Stomach (tissue), 9 donors: ENCODE results near the gene HOXD10. TPM values are rescaled to one million over a fixed set of nuclear protein-coding genes. Genes with fewer than 3 reads are reported as not detected.

ENCODE experiments used
- DNase-seq, 2 donors: peaks; one replicate each; pipeline versions ENCODE4 v3.0.0 to v3.0.0-alpha.2; 2013 to 2019
- H3K27ac ChIP-seq, 5 donors: fragments of 200-600 bp in 4 of 5; sonication (generic) in 4 of 5; one replicate each; pipeline ENCODE4 v1.5.1; 2013 to 2019; ENCODE audit warnings: mild to moderate bottlenecking in 1 of 5, moderate library complexity in 1 of 5
- H3K27me3 ChIP-seq, 3 donors: fragments of 200-600 bp; sonication (generic); one replicate each; pipeline ENCODE4 v1.5.1; 2017 to 2019; ENCODE audit warnings: mixed run types in 1 of 3
- H3K36me3 ChIP-seq, 4 donors: fragments of 200-600 bp; sonication (generic); 1 replicate in 3 of 4; 2 replicates in 1 of 4; pipeline ENCODE4 v1.5.1; 2016 to 2019
- H3K4me1 ChIP-seq, 4 donors: fragments of 200-600 bp; sonication (generic); one replicate each; pipeline ENCODE4 v1.5.1; 2016 to 2019
- H3K4me3 ChIP-seq, 4 donors: fragments of 200-600 bp; sonication (generic) in 3 of 4; one replicate each; pipeline ENCODE4 v1.5.1; 2016 to 2019; ENCODE audit warnings: mild to moderate bottlenecking in 1 of 4
- H3K9me3 ChIP-seq, 4 donors: fragments of 200-600 bp; sonication (generic); one replicate each; pipeline ENCODE4 v1.5.1; 2016 to 2019
- EP300 ChIP-seq: sonication (generic); formaldehyde crosslinking; IDR thresholded peaks from one replicate; pipeline ENCODE4 v1.6.1; 2017; ENCODE audit warnings: antibody characterized with exemption
- POLR2A ChIP-seq, 4 donors: fragments of 450-650 bp; IDR thresholded peaks; one replicate each; pipeline ENCODE4 v1.6.1; 2016; ENCODE audit warnings: antibody characterized with exemption in 4 of 4, control low read depth in 2 of 4, mild to moderate bottlenecking in 1 of 4, moderate library complexity in 1 of 4
- POLR2AphosphoS5 ChIP-seq, 3 donors: sonication (generic); formaldehyde crosslinking; IDR thresholded peaks; one replicate each; pipeline ENCODE4 v1.6.1; 2016; ENCODE audit warnings: antibody characterized with exemption in 3 of 3
- WGBS, 5 donors: extraction: QIAGEN DNeasy Blood & Tissue Kit in 3 of 5; methylation state at CpG; one replicate each; pipeline versions ENCODE4 v1.1.5 to v1.1.7; 2013 to 2018; 5-methylcytosine and 5-hydroxymethylcytosine counted together
- intact Hi-C: fragments of 100-400 bp; cut with DNase I; formaldehyde crosslinking; loops from one replicate; pipeline ENCODE4 v1.15.1; 2023; ENCODE audit warnings: low total_unique reads
- polyA plus RNA-seq, 3 donors: library from polyadenylated mRNA; stranded (reverse); fragments of 200-250 nt; gene quantifications; one replicate each; pipeline ENCODE4 v1.2.3, GENCODE V29; 2013
- total RNA-seq, 5 donors: library from RNA; depleted of rRNA; stranded (reverse); fragments of >200 nt; gene quantifications; one replicate each; pipeline versions ENCODE4 v1.1.0 to v1.2.3, GENCODE V29; 2014 to 2016
- TF ChIP-seq, protein P1 (sequence below), 7 experiments: fragments of 450-650 bp in 4 of 7; fragments of 200-600 bp in 3 of 7; sonication (generic) in 3 of 7; IDR thresholded peaks; one replicate each; pipeline ENCODE4 v1.5.1; 2016 to 2019; ENCODE audit warnings: antibody characterized with exemption in 7 of 7, control low read depth in 2 of 7, mild to moderate bottlenecking in 1 of 7
- donor health status: healthy with polysubstance abuse.
- donor health status: Bipolar disorder and iron deficiency.
- donor health status: healthy.

HOXD10 gene
- total and polyA plus RNA-seq, 8 donors = 2.6 TPM; not detected in 7

DNA sequence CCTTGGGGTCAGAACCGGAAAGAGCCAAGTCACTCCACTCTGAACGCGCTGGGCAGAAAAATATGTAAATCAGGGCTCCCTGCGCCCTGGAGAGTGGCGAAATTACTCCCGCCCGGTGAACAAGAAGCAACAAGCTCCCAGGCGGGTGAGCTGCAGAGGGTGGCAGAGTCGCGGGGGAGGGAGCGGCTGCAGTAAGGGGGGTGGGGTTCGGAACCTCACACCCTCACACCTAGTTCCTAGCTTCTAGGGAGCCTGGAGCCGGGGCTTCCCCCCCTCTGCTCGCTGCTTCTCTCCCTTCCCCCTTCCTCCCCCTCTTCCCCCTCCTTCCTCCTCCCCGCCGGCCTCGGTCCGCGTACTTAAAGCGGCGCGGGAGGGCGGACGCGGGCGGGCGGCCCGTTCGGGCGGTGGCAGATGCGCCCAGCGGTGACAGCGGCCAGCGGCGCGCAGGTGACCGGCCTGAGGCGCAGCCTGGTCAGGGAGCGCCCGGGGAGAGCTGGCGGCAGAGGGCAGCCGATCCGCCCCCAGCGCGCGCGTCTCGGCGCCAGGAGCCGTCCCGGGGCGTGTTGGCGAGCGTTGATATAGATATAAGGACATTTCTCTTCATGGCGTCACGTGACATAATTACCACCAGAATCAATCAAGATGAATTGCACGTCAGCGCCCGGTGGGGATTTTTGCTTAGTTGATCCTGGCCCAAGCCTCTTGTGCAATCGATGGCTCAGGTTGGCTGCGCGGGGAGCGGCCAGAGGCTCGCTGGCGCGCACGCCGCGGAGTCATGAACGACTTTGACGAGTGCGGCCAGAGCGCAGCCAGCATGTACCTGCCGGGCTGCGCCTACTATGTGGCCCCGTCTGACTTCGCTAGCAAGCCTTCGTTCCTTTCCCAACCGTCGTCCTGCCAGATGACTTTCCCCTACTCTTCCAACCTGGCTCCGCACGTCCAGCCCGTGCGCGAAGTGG is 9.7 kb upstream of the HOXD10 start, which contains the start of gene HOXD11:
HOXD11 (plus strand) TSS at position 700 of the 959 bp plus-strand sequence; CDS start at position 776, 76 bp downstream.
- no peak for DNase-seq
- TF ChIP-seq POLR2A (IDR thresholded peaks at IDR 0.05) (no peak), EP300 (no peak), POLR2AphosphoS5 (IDR thresholded peaks at IDR 0.05) (no peak)
- TF ChIP-seq, protein P1, sequence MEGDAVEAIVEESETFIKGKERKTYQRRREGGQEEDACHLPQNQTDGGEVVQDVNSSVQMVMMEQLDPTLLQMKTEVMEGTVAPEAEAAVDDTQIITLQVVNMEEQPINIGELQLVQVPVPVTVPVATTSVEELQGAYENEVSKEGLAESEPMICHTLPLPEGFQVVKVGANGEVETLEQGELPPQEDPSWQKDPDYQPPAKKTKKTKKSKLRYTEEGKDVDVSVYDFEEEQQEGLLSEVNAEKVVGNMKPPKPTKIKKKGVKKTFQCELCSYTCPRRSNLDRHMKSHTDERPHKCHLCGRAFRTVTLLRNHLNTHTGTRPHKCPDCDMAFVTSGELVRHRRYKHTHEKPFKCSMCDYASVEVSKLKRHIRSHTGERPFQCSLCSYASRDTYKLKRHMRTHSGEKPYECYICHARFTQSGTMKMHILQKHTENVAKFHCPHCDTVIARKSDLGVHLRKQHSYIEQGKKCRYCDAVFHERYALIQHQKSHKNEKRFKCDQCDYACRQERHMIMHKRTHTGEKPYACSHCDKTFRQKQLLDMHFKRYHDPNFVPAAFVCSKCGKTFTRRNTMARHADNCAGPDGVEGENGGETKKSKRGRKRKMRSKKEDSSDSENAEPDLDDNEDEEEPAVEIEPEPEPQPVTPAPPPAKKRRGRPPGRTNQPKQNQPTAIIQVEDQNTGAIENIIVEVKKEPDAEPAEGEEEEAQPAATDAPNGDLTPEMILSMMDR (IDR thresholded peaks at IDR 0.05) = no peak
- peaks cover 30 to 57% (median 43%) of the 10 kb centered on the region in 4 donors for H3K4me1 ChIP-seq
- H3K27me3 ChIP-seq = peaks cover 58 to 100% (median 99%) of the 10 kb centered on the region in 3 donors
- H3K9me3 ChIP-seq = peaks cover 0 to 25% (median 0%) of the 10 kb centered on the region in 4 donors
- 4 to 8% (median 6%) methylated on average over 55 to 85 of the region's 85 CpGs for WGBS, 5 donors
- H3K36me3 ChIP-seq = no peaks in the 10 kb centered on the region
- peak within 1 kb of the TSS; percentile 17 to 40 (median 28) for H3K4me3 ChIP-seq
- intact Hi-C loops = no loop called here
- no peak within 1 kb of the TSS for H3K27ac ChIP-seq

DNA sequence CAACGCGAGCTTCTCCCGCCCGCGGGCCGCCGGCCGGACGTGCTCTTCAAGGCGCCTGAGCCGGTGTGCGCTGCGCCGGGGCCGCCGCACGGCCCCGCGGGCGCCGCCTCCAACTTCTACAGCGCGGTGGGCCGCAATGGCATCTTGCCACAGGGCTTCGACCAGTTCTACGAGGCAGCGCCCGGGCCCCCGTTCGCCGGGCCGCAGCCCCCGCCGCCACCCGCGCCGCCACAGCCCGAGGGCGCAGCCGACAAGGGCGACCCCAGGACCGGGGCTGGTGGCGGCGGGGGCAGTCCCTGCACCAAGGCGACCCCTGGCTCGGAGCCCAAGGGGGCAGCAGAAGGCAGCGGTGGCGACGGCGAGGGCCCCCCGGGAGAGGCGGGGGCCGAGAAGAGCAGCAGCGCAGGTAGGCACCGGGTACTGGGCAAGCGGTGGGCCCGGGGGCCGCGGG is 8.8 kb upstream of the HOXD10 start:
- H3K4me1 ChIP-seq = peaks cover 30 to 61% (median 44%) of the 10 kb centered on the region in 4 donors
- no peak for DNase-seq
- TF ChIP-seq, protein P1 (IDR thresholded peaks at IDR 0.05) = no peak
- no peak for TF ChIP-seq EP300
- intact Hi-C loops = no loop called here
- peak overlapping the region in 2 of 4 donors; percentile 2 to 13 for H3K4me3 ChIP-seq
- WGBS, 5 donors = 1 to 6% (median 4%) methylated on average over 16 to 59 of the region's 59 CpGs
- no peak overlapping the region for H3K27ac ChIP-seq
- H3K27me3 ChIP-seq = peaks cover 63 to 100% (median 99%) of the 10 kb centered on the region in 3 donors
- H3K9me3 ChIP-seq = peaks cover 0 to 25% (median 0%) of the 10 kb centered on the region in 4 donors
- no peaks in the 10 kb centered on the region for H3K36me3 ChIP-seq

GRCh38 chr2:176109192-176109901 is 7.2 kb upstream of the HOXD10 start:
- DNase-seq = no peak
- 8 to 13% (median 11%) methylated on average over 26 of the region's 26 CpGs for WGBS, 5 donors
- TF ChIP-seq POLR2A (IDR thresholded peaks at IDR 0.05) (no peak), EP300 (no peak), POLR2AphosphoS5 (IDR thresholded peaks at IDR 0.05) (no peak)
- TF ChIP-seq, protein P1 (IDR thresholded peaks at IDR 0.05) = no peak
- peaks cover 56 to 100% (median 99%) of the 10 kb centered on the region in 3 donors for H3K27me3 ChIP-seq
- H3K9me3 ChIP-seq = peaks cover 0 to 25% (median 0%) of the 10 kb centered on the region in 4 donors
- no peaks in the 10 kb centered on the region for H3K36me3 ChIP-seq
- no peak overlapping the region for H3K4me3 ChIP-seq
- H3K4me1 ChIP-seq = peaks cover 27 to 55% (median 40%) of the 10 kb centered on the region in 4 donors
- intact Hi-C loops = no loop called here
- H3K27ac ChIP-seq = no peak overlapping the region

DNA sequence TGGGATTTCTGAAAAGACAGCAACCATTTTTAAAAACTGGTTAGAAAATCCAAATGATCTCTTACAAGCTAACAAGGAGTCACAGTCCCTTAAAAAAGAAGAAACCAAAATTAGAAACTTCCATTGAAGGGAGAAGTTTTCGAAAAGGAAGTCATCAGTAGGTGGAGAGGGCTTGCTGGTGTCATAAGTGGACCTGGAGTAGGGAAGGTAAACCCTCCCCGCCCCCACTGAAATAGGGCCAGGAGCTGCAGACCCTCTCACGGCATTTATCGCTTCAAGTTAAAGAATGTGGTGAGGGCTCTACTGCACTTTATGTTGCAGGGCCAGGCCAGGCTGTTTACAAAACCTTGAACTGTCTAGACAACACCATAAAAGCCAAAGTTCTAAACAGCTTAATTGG is 6.6 kb upstream of the HOXD10 start:
- intact Hi-C loops = no loop called here
- Histone ChIP-seq H3K27ac (no peak overlapping the region), H3K4me3 (no peak overlapping the region), H3K4me1 (peaks cover 21 to 49% (median 34%) of the 10 kb centered on the region in 4 donors), H3K9me3 (peaks cover 0 to 21% (median 0%) of the 10 kb centered on the region in 4 donors), H3K36me3 (no peaks in the 10 kb centered on the region), H3K27me3 (peaks cover 56 to 100% (median 99%) of the 10 kb centered on the region in 3 donors)
- 10 to 22% (median 13%) methylated on average over 4 of the region's 4 CpGs for WGBS, 5 donors
- DNase-seq = no peak
- TF ChIP-seq POLR2A (IDR thresholded peaks at IDR 0.05) = no peak
- no peak for TF ChIP-seq POLR2AphosphoS5 (IDR thresholded peaks at IDR 0.05)
- TF ChIP-seq, protein P1 (IDR thresholded peaks at IDR 0.05) = no peak
- TF ChIP-seq EP300 = no peak
